ENCODE data around the gene CST6. TPM values are rescaled to one million over a fixed set of nuclear protein-coding genes. Genes with fewer than 3 reads are reported as not detected.

Gene CST6
- total and polyA plus RNA-seq, 9 donors, result 1.0 TPM; not detected in 8

DNA sequence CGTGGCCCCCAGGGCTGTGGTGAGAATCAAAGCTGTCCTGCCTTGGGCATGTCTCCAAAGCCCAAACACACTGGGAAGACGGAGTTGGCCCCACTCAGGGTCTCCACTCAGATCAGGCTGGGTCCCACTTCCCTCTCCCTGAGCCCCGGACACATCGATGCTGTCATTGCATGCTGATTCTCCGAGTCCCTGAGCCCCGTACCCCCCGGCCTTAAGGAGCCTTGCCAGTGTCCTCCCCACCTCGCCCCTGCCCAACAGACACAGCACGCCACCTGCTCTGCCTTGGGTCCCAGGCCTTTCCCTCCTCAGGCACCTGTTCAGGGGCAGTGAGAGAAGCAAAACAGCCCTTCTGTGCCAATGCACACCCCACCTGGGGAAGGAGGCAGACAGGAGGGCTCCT lies 24.5 kb upstream of the CST6 start:
- peaks cover 7% of the 10 kb centered on the region for H3K36me3 ChIP-seq (ENCODE audit: control insufficient read depth, insufficient read depth, low read length)
- no peaks in the 10 kb centered on the region for H3K27me3 ChIP-seq (ENCODE audit: control insufficient read depth, insufficient read depth, low read length)
- H3K4me3 ChIP-seq (ENCODE audit: low read length), result no peak overlapping the region
- H3K4me1 ChIP-seq (ENCODE audit: control insufficient read depth, insufficient read depth, low read length), result no peaks in the 10 kb centered on the region
- WGBS (ENCODE audit: insufficient coverage), result 74% methylated on average over 9 of the region's 9 CpGs
- DNase-seq, result no peak
- H3K9me3 ChIP-seq (replicated peaks; ENCODE audit: control insufficient read depth, low read depth, low read length), result no peaks in the 10 kb centered on the region
- no peak overlapping the region for H3K27ac ChIP-seq (ENCODE audit: low read length)

- Histone ChIP-seq H3K9me3 (replicated peaks; ENCODE audit: control insufficient read depth, low read depth, low read length) (no peaks in the 10 kb centered on the region), H3K4me1 (ENCODE audit: control insufficient read depth, insufficient read depth, low read length) (no peaks in the 10 kb centered on the region), H3K4me3 (ENCODE audit: low read length) (no peak overlapping the region), H3K36me3 (ENCODE audit: control insufficient read depth, insufficient read depth, low read length) (peaks cover 8% of the 10 kb centered on the region), H3K27ac (ENCODE audit: low read length) (no peak overlapping the region), H3K27me3 (ENCODE audit: control insufficient read depth, insufficient read depth, low read length) (no peaks in the 10 kb centered on the region)
- 7% methylated on average over 3 of the region's 10 CpGs for WGBS (ENCODE audit: insufficient coverage)
- peak; percentile 97 for DNase-seq
Observed at GRCh38 chr11:65988791-65989592, 22.8 kb upstream of the CST6 start.

DNA sequence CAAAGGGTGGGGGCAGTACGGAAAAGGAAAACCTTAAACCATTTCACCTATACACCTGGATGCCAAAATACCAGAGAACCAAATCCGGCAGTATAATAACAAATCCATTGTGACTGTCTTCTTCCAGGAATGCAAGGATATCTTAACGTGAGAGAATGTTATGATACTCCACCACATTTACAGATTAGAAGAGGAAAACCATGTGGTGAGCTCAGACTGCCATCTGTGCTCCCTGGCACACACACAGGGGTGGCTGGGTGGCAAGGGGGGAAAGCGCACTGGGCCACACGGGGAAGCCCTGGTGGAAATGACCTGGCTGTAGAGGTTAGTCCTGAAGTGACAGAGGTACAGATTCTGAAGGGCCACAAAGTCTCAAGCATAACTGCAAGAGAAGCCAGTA lies 19.8 kb upstream of the CST6 start:
- DNase-seq, result no peak
- H3K27me3 ChIP-seq (ENCODE audit: control insufficient read depth, insufficient read depth, low read length), result no peaks in the 10 kb centered on the region
- WGBS (ENCODE audit: insufficient coverage), result 88% methylated on average over 2 of the region's 5 CpGs
- peaks cover 10% of the 10 kb centered on the region for H3K36me3 ChIP-seq (ENCODE audit: control insufficient read depth, insufficient read depth, low read length)
- no peak overlapping the region for H3K27ac ChIP-seq (ENCODE audit: low read length)
- H3K9me3 ChIP-seq (replicated peaks; ENCODE audit: control insufficient read depth, low read depth, low read length), result no peaks in the 10 kb centered on the region
- no peak overlapping the region for H3K4me3 ChIP-seq (ENCODE audit: low read length)
- H3K4me1 ChIP-seq (ENCODE audit: control insufficient read depth, insufficient read depth, low read length), result no peaks in the 10 kb centered on the region

DNA sequence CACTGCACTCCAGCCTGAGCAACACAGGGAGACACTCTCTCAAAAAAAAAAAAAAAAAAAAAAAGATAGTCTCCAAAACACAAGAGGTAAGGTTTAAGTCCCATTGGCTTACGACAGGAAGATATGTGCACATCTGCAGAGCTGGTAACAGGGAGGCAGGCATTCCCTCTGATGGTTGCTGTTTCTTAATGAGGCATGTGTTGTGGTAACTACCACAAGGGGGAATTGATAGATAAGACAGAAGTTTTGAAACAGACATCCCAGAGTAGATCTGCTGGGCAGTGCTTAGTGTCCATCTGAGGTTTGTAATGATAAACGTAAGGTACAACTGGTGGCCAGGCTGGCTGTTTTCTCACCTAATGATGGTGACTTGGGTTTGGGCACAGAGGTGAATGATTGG lies 14.5 kb upstream of the CST6 start:
- Histone ChIP-seq H3K4me1 (ENCODE audit: control insufficient read depth, insufficient read depth, low read length) (peaks cover 8% of the 10 kb centered on the region), H3K9me3 (replicated peaks; ENCODE audit: control insufficient read depth, low read depth, low read length) (no peaks in the 10 kb centered on the region), H3K27me3 (ENCODE audit: control insufficient read depth, insufficient read depth, low read length) (no peaks in the 10 kb centered on the region), H3K36me3 (ENCODE audit: control insufficient read depth, insufficient read depth, low read length) (peaks cover 36% of the 10 kb centered on the region), H3K27ac (ENCODE audit: low read length) (no peak overlapping the region), H3K4me3 (ENCODE audit: low read length) (no peak overlapping the region)
- WGBS (ENCODE audit: insufficient coverage), result 92% methylated on average over 2 of the region's 2 CpGs
- no peak for DNase-seq

- no peaks in the 10 kb centered on the region for H3K9me3 ChIP-seq (replicated peaks; ENCODE audit: control insufficient read depth, low read depth, low read length)
- H3K27ac ChIP-seq (ENCODE audit: low read length), result peak within 1 kb of the TSS; percentile 99
- peaks cover 18% of the 10 kb centered on the region for H3K4me1 ChIP-seq (ENCODE audit: control insufficient read depth, insufficient read depth, low read length)
- WGBS (ENCODE audit: insufficient coverage), result under 1% methylated on average over 55 of the region's 55 CpGs
- peaks cover 53% of the 10 kb centered on the region for H3K36me3 ChIP-seq (ENCODE audit: control insufficient read depth, insufficient read depth, low read length)
- peak within 1 kb of the TSS; percentile 88 for H3K4me3 ChIP-seq (ENCODE audit: low read length)
- peak; percentile 99 for DNase-seq
- H3K27me3 ChIP-seq (ENCODE audit: control insufficient read depth, insufficient read depth, low read length), result no peaks in the 10 kb centered on the region
Observed at GRCh38 chr11:66001942-66002647, 9.7 kb upstream of the CST6 start, which contains the start of the genes BANF1 and EIF1AD. TSS of gene BANF1 (plus strand) at chr11:66002503. CDS start at chr11:66003251, 748 bp downstream. TSS of gene EIF1AD (minus strand) at chr11:66002157. CDS start at chr11:66000389, 1,768 bp downstream.

- Histone ChIP-seq H3K4me1 (ENCODE audit: control insufficient read depth, insufficient read depth, low read length) (peaks cover 18% of the 10 kb centered on the region), H3K27ac (ENCODE audit: low read length) (peak overlapping the region; percentile 99), H3K9me3 (replicated peaks; ENCODE audit: control insufficient read depth, low read depth, low read length) (no peaks in the 10 kb centered on the region), H3K36me3 (ENCODE audit: control insufficient read depth, insufficient read depth, low read length) (peaks cover 48% of the 10 kb centered on the region), H3K27me3 (ENCODE audit: control insufficient read depth, insufficient read depth, low read length) (no peaks in the 10 kb centered on the region), H3K4me3 (ENCODE audit: low read length) (peak overlapping the region; percentile 88)
- under 1% methylated on average over 36 of the region's 40 CpGs for WGBS (ENCODE audit: insufficient coverage)
- peak; percentile 65 for DNase-seq
Observed at GRCh38 chr11:66002648-66003225, 9.1 kb upstream of the CST6 start.

- DNase-seq, result no peak
- Histone ChIP-seq H3K4me3 (ENCODE audit: low read length) (peak overlapping the region; percentile 88), H3K9me3 (replicated peaks; ENCODE audit: control insufficient read depth, low read depth, low read length) (no peaks in the 10 kb centered on the region), H3K4me1 (ENCODE audit: control insufficient read depth, insufficient read depth, low read length) (peaks cover 18% of the 10 kb centered on the region), H3K36me3 (ENCODE audit: control insufficient read depth, insufficient read depth, low read length) (peaks cover 42% of the 10 kb centered on the region), H3K27ac (ENCODE audit: low read length) (peak overlapping the region; percentile 99), H3K27me3 (ENCODE audit: control insufficient read depth, insufficient read depth, low read length) (no peaks in the 10 kb centered on the region)
- 83% methylated on average over 5 of the region's 6 CpGs for WGBS (ENCODE audit: insufficient coverage)
Observed at GRCh38 chr11:66003291-66003690, 8.5 kb upstream of the CST6 start.

- H3K27me3 ChIP-seq (ENCODE audit: control insufficient read depth, insufficient read depth, low read length), result peaks cover 4% of the 10 kb centered on the region
- H3K36me3 ChIP-seq (ENCODE audit: control insufficient read depth, insufficient read depth, low read length), result peaks cover 34% of the 10 kb centered on the region
- H3K4me1 ChIP-seq (ENCODE audit: control insufficient read depth, insufficient read depth, low read length), result peaks cover 18% of the 10 kb centered on the region
- WGBS (ENCODE audit: insufficient coverage), result 90% methylated on average over 2 of the region's 4 CpGs
- H3K9me3 ChIP-seq (replicated peaks; ENCODE audit: control insufficient read depth, low read depth, low read length), result no peaks in the 10 kb centered on the region
- no peak overlapping the region for H3K4me3 ChIP-seq (ENCODE audit: low read length)
- no peak overlapping the region for H3K27ac ChIP-seq (ENCODE audit: low read length)
- DNase-seq, result no peak
Observed at GRCh38 chr11:66004186-66004585, 7.6 kb upstream of the CST6 start.

DNA sequence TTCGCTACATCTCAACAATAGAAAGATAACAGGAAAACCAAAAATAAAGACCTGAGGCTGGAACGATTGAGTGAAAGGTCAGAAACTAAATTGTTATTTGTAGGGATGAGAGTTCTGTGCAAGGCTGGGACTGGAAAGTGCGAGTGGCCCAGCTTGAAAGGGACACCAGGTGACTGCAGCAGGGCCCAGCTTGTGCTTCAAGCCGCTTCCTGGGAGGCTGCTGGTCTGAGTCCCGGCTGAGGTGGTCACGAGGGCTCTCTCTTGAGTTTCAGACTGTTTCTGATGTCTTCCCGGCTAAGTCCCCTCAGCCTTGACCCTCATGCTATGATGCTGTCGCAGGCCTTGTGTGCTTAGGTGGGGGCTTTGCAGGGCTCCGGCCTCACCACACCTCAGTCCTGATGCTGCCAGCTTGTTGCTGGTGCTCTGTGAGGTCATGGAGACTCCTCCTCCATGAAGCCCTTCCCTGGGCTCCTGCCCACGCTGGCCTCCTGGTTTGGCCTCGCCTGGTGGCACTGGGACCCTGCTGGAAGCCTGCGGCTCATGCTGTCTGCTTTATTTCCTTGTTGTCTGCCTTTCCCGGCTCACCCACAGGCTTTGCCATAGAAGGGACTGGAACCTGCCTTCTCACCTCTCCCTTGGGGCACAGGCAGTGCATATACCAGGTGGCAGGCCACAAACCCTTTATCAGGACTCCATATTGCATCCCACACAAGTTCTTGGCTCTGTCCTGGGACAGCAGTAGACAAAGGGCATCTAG lies 5.5 kb upstream of the CST6 start:
- 77% methylated on average over 11 of the region's 13 CpGs for WGBS (ENCODE audit: insufficient coverage)
- Histone ChIP-seq H3K36me3 (ENCODE audit: control insufficient read depth, insufficient read depth, low read length) (peaks cover 21% of the 10 kb centered on the region), H3K27ac (ENCODE audit: low read length) (no peak overlapping the region), H3K4me3 (ENCODE audit: low read length) (no peak overlapping the region), H3K4me1 (ENCODE audit: control insufficient read depth, insufficient read depth, low read length) (peaks cover 11% of the 10 kb centered on the region), H3K9me3 (replicated peaks; ENCODE audit: control insufficient read depth, low read depth, low read length) (no peaks in the 10 kb centered on the region), H3K27me3 (ENCODE audit: control insufficient read depth, insufficient read depth, low read length) (peaks cover 23% of the 10 kb centered on the region)
- DNase-seq, result no peak

DNA sequence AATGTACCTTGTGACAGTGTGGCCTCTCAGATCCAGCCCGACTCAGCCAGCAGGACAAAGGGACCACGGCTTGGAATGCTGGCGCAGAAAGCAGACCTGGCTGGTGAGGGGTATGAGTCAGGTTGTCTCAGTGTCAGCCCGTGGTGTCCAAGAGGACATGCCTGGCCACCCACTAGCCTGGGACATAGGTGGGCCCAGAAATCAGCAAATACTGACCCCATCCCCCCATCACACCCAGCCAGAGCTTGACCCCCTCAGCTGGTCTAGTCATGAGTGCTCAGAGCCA lies 5.0 kb upstream of the CST6 start:
- no peak overlapping the region for H3K27ac ChIP-seq (ENCODE audit: low read length)
- H3K4me3 ChIP-seq (ENCODE audit: low read length), result no peak overlapping the region
- WGBS (ENCODE audit: insufficient coverage), result 66% methylated on average over 3 of the region's 4 CpGs
- peaks cover 10% of the 10 kb centered on the region for H3K4me1 ChIP-seq (ENCODE audit: control insufficient read depth, insufficient read depth, low read length)
- DNase-seq, result no peak
- no peaks in the 10 kb centered on the region for H3K9me3 ChIP-seq (replicated peaks; ENCODE audit: control insufficient read depth, low read depth, low read length)
- H3K36me3 ChIP-seq (ENCODE audit: control insufficient read depth, insufficient read depth, low read length), result peaks cover 21% of the 10 kb centered on the region
- H3K27me3 ChIP-seq (ENCODE audit: control insufficient read depth, insufficient read depth, low read length), result peaks cover 28% of the 10 kb centered on the region

All from muscle of leg (tissue), 11 donors.